ENCODE measurements around the gene PRKD2. TPM values are rescaled to one million over a fixed set of nuclear protein-coding genes. Genes with fewer than 3 reads are reported as not detected.
A peak's percentile ranks its signal among the peaks of the same experiment; 100 is the strongest.

The PRKD2 gene
- total and polyA plus RNA-seq, 2 experiments from 2014 or later: 53.8 to 68.0 TPM

DNA sequence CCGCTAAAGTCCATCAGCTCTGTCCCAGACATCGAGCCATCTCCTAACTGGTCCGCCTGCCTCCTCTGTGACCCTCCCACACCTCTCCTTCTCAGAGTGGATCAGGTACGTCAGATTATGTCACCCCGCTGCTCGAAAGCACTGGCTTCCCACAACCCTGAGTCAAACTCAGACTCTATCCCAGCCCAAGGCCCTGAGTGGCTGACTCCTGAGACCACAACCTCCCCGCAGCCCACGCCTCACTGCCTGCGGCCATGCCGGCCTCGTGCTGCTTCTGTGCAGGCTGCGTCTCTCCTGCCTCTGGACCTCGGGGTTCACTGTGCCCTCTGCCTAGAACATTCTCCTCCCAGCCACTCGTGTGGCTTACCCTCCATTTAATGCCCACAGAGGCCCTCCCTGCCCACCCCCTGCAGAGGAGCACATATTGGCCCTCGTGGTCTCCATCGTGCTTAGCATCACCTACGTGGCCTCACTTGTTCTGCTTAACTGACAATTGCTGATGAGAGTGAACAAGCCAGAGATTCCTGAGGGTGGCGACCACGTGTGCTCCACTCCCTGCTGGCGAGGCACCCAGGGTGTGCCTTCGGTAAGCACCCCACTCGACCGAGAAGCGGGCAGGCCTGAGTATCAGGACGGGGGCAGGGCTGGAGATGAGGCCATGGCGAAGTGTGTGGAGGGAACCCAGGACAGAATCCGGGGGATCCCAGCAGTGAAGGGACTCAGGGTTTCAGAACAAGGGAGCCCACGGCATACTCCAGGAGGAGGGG is 15.4 kb upstream of the PRKD2 start:
- Histone ChIP-seq H3K9me2 (ENCODE audit: insufficient read depth) (no peaks in the 10 kb centered on the region), H3K27ac (ENCODE audit: low read depth) (no peak overlapping the region), H3K4me1 (ENCODE audit: insufficient read depth) (no peaks in the 10 kb centered on the region), H3K4me2 (no peak overlapping the region), H3K27me3 (ENCODE audit: insufficient read depth) (no peaks in the 10 kb centered on the region), H3K36me3 (ENCODE audit: insufficient read depth) (peaks cover 32% of the 10 kb centered on the region), H3F3A (replicated peaks; ENCODE audit: low read depth) (peaks cover 3% of the 10 kb centered on the region; the same call in 1 of the 2 replicates), H3K79me2 (replicated peaks; ENCODE audit: insufficient read depth) (peaks cover 41% of the 10 kb centered on the region), H3K4me3 (no peak overlapping the region), H2AFZ (no peak overlapping the region), H4K20me1 (replicated peaks; ENCODE audit: insufficient read depth) (peaks cover 27% of the 10 kb centered on the region)
- H3K27me3 Mint-ChIP-seq (ENCODE audit: insufficient read depth, low read depth, poor library complexity): peaks cover 5% of the 10 kb centered on the region
- no peak for ATAC-seq
- no peak overlapping the region for H3K4me3 Mint-ChIP-seq
- H3K27ac Mint-ChIP-seq: 0 out of 2 replicates have a peak overlapping the region, but pooled peaks have one; percentile 76
- H3K9me3 Mint-ChIP-seq: no peaks in the 10 kb centered on the region
- no peak for TF ChIP-seq EZH2 (IDR thresholded peaks at IDR 0.05; ENCODE audit: low read depth, unreplicated experiment)
- TF ChIP-seq JUNB (IDR thresholded peaks at IDR 0.05; ENCODE audit: unreplicated experiment): no peak
- TF ChIP-seq, protein P1, sequence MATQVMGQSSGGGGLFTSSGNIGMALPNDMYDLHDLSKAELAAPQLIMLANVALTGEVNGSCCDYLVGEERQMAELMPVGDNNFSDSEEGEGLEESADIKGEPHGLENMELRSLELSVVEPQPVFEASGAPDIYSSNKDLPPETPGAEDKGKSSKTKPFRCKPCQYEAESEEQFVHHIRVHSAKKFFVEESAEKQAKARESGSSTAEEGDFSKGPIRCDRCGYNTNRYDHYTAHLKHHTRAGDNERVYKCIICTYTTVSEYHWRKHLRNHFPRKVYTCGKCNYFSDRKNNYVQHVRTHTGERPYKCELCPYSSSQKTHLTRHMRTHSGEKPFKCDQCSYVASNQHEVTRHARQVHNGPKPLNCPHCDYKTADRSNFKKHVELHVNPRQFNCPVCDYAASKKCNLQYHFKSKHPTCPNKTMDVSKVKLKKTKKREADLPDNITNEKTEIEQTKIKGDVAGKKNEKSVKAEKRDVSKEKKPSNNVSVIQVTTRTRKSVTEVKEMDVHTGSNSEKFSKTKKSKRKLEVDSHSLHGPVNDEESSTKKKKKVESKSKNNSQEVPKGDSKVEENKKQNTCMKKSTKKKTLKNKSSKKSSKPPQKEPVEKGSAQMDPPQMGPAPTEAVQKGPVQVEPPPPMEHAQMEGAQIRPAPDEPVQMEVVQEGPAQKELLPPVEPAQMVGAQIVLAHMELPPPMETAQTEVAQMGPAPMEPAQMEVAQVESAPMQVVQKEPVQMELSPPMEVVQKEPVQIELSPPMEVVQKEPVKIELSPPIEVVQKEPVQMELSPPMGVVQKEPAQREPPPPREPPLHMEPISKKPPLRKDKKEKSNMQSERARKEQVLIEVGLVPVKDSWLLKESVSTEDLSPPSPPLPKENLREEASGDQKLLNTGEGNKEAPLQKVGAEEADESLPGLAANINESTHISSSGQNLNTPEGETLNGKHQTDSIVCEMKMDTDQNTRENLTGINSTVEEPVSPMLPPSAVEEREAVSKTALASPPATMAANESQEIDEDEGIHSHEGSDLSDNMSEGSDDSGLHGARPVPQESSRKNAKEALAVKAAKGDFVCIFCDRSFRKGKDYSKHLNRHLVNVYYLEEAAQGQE (IDR thresholded peaks at IDR 0.05; ENCODE audit: unreplicated experiment): no peak
- TF ChIP-seq ZNF331 (CRISPR knock-in tag; IDR thresholded peaks at IDR 0.05; ENCODE audit: low read depth): no peak
- TF ChIP-seq, protein P2, sequence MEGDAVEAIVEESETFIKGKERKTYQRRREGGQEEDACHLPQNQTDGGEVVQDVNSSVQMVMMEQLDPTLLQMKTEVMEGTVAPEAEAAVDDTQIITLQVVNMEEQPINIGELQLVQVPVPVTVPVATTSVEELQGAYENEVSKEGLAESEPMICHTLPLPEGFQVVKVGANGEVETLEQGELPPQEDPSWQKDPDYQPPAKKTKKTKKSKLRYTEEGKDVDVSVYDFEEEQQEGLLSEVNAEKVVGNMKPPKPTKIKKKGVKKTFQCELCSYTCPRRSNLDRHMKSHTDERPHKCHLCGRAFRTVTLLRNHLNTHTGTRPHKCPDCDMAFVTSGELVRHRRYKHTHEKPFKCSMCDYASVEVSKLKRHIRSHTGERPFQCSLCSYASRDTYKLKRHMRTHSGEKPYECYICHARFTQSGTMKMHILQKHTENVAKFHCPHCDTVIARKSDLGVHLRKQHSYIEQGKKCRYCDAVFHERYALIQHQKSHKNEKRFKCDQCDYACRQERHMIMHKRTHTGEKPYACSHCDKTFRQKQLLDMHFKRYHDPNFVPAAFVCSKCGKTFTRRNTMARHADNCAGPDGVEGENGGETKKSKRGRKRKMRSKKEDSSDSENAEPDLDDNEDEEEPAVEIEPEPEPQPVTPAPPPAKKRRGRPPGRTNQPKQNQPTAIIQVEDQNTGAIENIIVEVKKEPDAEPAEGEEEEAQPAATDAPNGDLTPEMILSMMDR (conservative IDR thresholded peaks at IDR 0.05; ENCODE audit: low read depth in 2 of 2): no peak
- TF ChIP-seq POLR2AphosphoS5 (IDR thresholded peaks at IDR 0.05; ENCODE audit: low read depth): no peak
- no peak for TF ChIP-seq STAT1 (IDR thresholded peaks at IDR 0.05; ENCODE audit: unreplicated experiment)
- DNase-seq (ENCODE audit: low spot score): no peak
- peaks cover 5% of the 10 kb centered on the region for H3K4me1 Mint-ChIP-seq
- H3K36me3 Mint-ChIP-seq (ENCODE audit: low read depth): peaks cover 75% of the 10 kb centered on the region

DNA sequence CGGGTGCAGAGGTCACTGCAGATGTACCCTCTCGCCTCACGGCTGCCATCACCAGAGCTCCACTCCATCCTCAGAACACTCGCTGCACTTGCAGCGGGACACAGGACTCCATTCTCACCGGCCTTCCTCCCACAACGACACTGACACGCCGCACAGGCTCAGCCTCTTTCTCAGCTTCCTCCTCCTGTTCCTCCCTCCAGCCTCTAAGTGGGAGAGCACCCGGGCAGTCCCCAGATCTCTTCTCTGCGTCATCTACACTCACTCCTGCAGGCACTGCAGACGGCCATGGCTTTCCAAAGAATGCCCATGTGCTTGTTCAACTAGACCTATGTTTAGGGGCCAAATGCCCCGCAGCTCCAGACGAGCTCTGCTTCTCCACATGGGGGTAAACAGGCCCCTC is 14.7 kb upstream of the PRKD2 start:
- Histone ChIP-seq H3K9me2 (ENCODE audit: insufficient read depth) (no peaks in the 10 kb centered on the region), H3K27me3 (ENCODE audit: insufficient read depth) (no peaks in the 10 kb centered on the region), H3K4me2 (no peak overlapping the region), H4K20me1 (replicated peaks; ENCODE audit: insufficient read depth) (peaks cover 20% of the 10 kb centered on the region), H3K4me3 (no peak overlapping the region), H3F3A (replicated peaks; ENCODE audit: low read depth) (peaks cover 3% of the 10 kb centered on the region; the same call in 1 of the 2 replicates), H3K4me1 (ENCODE audit: insufficient read depth) (no peaks in the 10 kb centered on the region), H2AFZ (no peak overlapping the region), H3K36me3 (ENCODE audit: insufficient read depth) (peaks cover 29% of the 10 kb centered on the region), H3K27ac (ENCODE audit: low read depth) (0 out of 2 replicates have a peak overlapping the region, but pooled peaks have one; percentile 9), H3K79me2 (replicated peaks; ENCODE audit: insufficient read depth) (peaks cover 41% of the 10 kb centered on the region)
- DNase-seq (ENCODE audit: low spot score) (no peak), ATAC-seq (no peak)
- H3K9me3 Mint-ChIP-seq: no peaks in the 10 kb centered on the region
- H3K4me1 Mint-ChIP-seq: peaks cover 11% of the 10 kb centered on the region
- peak overlapping the region; percentile 76; the same call in 1 of the 2 replicates for H3K27ac Mint-ChIP-seq
- peaks cover 7% of the 10 kb centered on the region for H3K27me3 Mint-ChIP-seq (ENCODE audit: insufficient read depth, low read depth, poor library complexity)
- H3K4me3 Mint-ChIP-seq: no peak overlapping the region
- H3K36me3 Mint-ChIP-seq (ENCODE audit: low read depth): peaks cover 75% of the 10 kb centered on the region
- no peak for TF ChIP-seq EZH2 (IDR thresholded peaks at IDR 0.05; ENCODE audit: low read depth, unreplicated experiment)
- no peak for TF ChIP-seq POLR2AphosphoS5 (IDR thresholded peaks at IDR 0.05; ENCODE audit: low read depth)
- TF ChIP-seq, protein P1 (IDR thresholded peaks at IDR 0.05; ENCODE audit: unreplicated experiment): no peak
- no peak for TF ChIP-seq CREB1 (CRISPR knock-in tag; IDR thresholded peaks at IDR 0.05; ENCODE audit: low read depth)
- no peak for TF ChIP-seq NANOG (IDR thresholded peaks at IDR 0.05; ENCODE audit: borderline replicate concordance)
- no peak for TF ChIP-seq ZNF331 (CRISPR knock-in tag; IDR thresholded peaks at IDR 0.05; ENCODE audit: low read depth)
- TF ChIP-seq JUNB (IDR thresholded peaks at IDR 0.05; ENCODE audit: unreplicated experiment): no peak
